SK-N-DZ (cell line): ENCODE results near the gene CCNL2.
"Not testable (repeated sequence)": the region's sequence is repeated elsewhere in the genome, so short reads cannot be mapped to it uniquely, and the experiment has no call there.

Experiments used
- DNase-seq: peaks from one replicate; pipeline ENCODE4 v3.0.0-alpha.2; 2015; ENCODE audit warnings: low spot score

Gene CCNL2

GRCh38 chr1:1432274-1432950 is 33.3 kb upstream of the CCNL2 start:
- no peak for DNase-seq

- no peak for DNase-seq
These were observed 32.7 kb upstream of the CCNL2 start for GRCh38 chr1:1431845-1432273.

DNA sequence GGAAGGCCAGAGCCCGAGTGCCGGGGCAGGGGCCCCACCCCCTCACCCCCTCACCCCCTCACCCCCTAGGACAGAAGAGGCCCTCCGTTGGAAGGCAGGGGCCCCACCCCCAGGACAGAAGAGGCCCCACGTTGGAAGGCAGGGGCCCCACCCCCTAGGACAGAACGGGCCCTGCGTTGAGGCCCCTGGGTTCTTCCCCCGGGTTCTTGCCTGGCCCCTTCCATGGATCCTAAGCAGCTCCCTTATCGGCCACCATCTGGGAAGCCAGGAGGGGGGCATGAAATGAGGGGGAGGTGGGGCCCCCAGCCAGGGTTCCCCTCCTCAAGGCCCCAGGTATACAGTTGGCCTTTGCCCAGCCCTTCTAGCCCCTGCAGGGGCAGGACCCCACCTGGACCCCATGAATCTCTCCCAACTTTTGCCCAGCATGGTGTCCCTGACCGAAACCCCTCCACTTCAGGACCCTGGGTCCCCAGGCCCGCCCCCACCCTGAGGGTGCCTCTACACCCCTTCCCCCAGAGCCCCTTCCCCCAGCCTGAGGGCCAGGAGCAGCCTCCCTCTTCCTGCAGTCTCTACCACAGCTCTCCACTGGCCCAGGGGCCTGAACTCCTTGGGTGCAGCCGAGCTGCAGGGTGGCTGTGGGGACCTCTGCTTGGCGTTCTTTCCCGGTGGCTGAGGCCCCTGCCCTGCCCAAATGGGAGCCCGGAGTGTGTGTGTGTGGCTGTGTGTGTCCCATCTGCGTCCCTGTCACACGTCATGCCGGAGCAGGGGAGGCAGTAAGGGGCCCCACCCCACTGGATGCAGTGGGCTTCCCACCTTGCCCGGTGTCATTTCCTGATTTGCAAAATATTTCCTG is 32.1 kb upstream of the CCNL2 start:
- no peak for DNase-seq

DNA sequence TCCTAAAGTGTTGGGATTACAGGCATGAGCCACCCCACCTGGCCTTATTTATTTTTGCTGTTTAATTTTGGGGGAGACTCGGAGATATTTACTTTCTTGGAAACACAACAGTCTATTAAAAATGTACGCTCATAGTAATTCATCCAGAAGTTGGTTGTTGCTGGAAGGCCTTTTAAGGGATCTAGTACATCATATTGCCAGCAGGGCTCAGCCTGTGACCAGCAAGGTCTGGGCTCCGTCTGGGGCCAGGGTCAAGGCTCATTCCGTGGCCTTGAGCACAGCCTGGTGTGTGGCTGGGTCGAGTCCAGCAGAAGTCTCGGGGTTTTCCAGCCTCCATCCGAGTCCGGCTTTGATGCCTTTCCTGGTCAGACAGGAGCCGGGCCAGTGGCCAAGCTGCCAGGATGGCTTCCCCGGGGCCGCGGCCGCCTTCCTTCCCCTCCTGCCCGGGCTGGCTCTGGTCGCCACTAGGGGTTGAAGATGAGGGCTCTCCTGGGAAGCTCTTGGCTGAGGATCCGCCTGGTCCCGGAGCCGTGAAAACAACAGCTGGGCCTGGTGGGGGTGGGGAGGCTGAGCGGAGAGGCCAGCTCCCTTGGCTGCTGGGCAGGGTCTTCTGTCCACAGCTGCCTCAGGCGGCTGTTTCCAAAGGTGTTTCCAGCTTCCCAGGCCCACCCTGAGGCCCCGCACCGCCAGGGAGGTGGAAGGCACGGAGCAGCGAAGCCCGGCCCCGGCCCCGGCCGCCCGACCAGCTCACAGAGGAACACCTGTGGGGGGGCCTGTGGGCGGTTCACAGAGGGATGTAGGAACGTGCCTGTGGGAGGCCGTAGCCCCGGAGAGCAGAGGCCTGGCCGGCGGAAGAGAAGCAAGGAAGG is 31.2 kb upstream of the CCNL2 start:
- no peak for DNase-seq

DNA sequence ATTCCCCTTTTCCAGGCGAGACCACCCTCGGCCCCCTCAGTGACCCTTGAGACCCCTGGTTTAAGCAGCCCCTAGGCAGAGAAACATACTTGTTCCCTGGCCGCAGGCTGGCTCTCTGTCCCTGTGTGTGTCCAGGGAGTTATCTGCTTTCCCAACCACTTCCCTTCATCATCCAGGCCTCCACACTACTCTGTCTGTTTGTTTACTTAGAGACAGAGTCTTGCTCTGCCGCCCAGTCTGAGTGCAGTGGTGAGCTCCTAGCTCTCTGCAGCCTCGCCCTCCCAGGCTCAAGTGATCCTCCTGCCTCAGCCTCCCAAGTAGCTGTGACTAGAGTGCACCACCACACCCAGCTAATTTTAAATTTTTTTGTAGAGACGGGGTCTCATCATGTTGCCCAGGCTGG is 30.5 kb upstream of the CCNL2 start:
- DNase-seq = no peak

DNA sequence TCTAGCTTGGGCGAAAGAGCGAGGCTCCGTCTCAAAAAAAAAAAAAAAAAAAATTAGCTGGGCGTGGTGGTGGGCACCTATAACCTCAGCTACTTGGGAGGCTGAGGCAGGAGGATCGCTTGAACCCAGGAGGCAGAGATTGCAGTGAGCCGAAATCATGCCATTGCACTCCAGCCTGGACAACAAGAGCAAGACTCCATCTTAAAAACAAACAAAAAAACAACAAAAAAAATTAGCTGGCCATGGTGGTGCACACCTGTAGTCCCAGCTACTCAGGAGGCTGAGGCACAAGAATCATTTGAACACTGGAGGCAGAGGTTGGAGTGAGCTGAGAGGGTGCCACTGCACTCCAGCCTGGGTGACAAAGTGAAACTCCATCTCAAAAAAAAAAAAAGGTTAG is 29.8 kb upstream of the CCNL2 start:
- not testable (repeated sequence) for DNase-seq

- no peak for DNase-seq
These were observed 29.0 kb upstream of the CCNL2 start for GRCh38 chr1:1428174-1428573.

DNA sequence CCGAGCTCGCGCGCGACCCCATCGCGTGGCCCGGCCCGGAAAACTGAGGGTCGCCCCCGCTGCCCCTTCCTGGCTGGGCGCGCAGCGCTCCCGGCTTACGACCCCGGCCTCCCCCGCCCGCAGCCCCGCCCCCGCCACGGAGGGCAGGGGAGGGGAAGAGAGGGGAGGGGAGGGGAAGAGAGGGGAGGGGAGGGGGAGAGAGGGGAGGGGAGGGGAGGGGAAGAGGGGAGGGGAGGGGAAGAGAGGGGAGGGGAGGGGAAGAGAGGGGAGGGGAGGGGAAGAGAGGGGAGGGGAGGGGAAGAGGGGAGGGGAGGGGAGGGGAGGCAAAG is 28.6 kb upstream of the CCNL2 start:
- DNase-seq = no peak

- no peak for DNase-seq
These were observed 28.1 kb upstream of the CCNL2 start for GRCh38 chr1:1427106-1427819.

DNA sequence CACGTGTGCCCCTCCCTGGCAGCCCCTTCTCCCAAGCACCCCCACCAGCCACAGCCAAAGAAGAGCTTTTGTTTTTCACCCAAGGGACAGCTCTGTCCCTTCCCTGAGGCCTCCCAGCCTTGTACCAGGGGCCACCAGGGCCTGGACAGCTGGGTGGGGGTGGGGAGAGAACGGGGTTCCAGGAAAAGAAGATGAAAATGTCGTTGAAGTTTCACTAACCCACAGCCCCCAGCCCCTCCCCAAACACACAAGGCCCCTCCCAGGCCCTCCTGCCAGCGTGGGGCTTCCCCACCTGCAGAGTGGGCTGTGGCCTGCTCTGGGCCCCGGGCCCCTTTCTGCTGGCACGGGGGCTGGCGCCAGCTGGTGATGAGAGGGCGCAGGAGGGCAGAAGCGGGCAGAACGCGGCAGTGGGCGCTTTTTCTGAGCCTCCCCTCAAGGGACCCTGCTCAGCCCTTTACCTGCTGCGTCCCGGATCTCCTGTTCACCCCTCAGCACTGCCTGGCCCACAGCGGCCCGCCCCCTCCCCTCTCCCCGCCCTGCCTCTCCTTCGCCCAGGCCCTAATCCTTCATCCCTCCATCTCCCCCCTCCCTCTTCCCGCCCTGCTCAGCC is 27.5 kb upstream of the CCNL2 start:
- no peak for DNase-seq

DNA sequence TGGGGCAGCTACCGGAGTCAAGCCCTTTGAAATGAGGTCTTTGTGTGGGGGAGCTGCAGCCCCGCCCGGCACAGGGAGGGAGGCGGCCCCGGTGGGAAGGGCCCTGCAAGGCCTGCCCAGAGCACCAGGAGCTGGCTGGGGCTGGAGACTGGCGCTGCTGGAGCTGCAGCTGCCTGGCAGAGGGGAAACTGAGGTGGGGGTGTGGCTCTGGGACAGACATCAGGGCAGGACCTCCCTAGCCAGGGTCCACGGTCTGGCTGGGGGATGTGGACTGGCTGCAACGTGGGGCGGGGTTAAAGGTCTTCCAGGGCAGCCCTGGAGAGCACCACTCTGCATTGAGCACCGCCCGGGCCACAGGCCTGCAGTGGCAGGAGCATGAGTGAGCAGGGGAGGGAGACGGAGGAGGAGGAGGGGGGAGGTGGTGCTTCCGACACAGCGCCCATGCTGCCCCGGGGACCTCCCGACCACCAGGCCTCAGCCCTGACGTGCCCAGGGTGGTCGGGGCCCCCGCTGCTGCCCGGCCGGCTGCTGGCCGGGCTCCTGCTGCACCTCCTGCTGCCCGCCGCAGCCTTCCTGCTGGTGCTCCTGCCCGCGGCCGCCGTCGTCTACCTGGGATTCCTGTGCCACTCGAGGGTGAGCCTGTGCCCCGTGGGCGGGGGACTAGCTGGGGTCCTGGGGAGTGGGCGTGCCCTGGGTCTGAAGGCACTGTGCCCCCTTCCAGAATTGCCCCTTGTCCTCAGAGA is 26.8 kb upstream of the CCNL2 start:
- no peak for DNase-seq

DNA sequence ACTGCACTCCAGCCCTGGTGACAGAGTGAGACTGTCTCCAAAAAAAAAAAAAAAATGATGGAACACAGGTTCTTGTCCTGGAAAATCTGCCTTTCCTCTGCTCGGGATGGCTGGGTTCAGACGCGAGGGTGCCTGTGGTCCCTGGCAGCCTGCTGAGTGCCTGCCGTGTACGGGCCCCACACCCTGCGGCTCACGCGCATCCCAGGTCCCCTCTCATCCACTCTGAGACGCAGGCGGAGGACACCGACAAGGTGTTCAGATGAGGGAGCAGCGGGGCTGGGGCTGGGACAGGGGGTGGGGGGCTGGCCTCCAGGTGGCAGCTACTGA is 26.3 kb upstream of the CCNL2 start:
- DNase-seq = no peak

DNA sequence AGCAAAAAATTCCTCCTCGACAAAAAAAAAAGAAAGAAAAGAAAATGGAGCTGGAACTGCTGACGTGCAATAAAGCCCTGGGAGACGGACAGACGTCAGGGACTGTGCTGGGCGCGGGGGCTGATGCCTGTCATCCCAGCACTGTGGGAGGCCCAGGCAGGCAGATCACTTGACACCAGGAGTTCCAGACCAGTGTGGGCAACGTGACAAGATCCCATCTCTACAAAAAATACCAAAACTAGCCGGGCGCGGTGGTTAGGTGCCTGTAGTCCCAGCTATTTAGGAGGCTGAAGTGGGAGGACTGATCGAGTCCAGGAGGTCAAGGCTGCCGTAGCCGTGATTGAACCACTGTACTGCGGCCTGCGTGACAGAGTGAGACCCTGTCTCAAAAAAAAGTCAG is 25.6 kb upstream of the CCNL2 start:
- no peak for DNase-seq

DNA sequence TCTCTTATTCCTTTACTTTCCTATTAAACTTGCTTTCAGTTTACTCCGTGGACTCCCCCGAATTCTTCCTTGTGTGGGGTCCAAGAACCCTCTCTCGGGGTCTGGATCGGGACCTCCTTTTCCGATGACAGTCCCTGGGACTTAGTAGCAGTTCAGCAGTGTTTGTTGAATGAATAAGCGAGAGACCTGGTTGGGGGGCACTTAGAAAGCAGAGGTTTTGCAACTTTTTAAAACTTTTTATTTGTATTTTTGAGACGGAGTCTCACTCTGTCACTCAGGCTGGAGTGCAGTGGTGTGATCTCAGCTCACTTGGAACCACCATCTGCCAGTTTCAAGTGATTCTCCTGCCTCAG is 24.1 kb upstream of the CCNL2 start:
- DNase-seq = no peak

DNA sequence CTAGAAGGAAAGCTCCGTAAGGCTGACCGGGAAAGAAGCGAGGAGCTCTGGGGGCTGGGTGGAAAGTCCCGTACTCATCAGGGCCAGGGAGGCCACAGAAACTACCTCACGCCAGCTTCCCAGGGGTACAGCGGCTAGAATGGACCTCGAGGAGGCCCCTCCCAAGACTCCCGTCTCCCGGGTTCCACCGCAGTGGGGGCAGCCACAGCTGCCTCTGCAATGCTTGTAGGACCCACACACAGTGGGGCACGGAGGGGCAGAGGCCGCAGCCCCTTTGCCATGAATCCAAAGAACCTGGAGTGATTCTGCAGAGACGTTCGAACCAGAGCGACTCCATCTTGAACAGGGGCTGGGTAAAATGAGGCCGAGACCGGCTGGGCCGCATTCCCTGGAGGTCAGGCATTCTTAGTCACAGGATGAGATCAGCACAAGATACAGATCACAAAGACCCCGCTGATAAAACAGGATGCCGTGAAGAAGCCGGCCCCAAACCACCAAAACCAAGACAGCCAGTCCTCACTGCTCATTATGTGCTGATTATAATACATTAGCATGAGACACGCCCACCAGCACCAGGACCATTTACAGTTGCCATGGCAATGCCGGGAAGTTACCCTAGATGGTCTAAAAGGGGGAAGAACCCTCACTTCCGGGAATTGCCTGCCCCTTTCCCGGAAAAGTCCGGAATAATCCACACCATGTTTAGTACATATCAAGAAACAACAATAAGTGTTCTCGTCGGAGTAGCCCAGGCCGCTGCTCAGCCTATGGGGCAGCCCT is 23.5 kb upstream of the CCNL2 start:
- DNase-seq = no peak

GRCh38 chr1:1421907-1422464 is 22.9 kb upstream of the CCNL2 start:
- DNase-seq = no peak

- no peak for DNase-seq
These were observed 22.2 kb upstream of the CCNL2 start, which contains the start of gene ANKRD65 for GRCh38 chr1:1421147-1421906. ANKRD65 (minus strand) TSS chr1:1421276; CDS start chr1:1421005, 271 bp downstream.

DNA sequence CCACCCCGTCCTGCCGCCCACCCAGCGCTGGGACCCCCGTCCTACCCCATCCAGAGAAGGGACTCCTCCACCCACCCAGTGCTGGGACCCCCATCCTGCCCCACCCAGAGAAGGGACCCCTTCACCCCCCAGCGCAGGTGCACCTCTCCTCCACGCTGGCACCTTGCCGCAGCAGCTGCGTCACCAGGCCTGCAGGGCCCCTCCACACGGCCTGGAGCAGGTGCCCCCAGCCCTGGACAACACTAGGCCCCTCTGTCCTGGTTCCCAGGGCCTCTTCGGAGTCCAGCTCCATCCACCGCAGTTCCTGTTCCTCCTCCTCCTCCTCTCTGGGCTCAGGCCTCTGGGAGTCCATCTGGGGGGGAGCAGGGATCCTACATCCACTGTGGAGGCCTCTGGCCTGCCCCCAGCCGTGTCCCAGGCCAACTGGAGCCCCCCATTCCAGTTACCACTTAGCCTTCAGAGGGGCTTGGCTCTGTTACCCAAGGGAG is 21.6 kb upstream of the CCNL2 start:
- no peak for DNase-seq
